Measurements from ENCODE around the gene DRD4.
"Not testable (repeated sequence)": the region's sequence is repeated elsewhere in the genome, so short reads cannot be mapped to it uniquely, and the experiment has no call there.

Gene DRD4

GRCh38 chr11:679271-680207 lies 42.5 kb downstream of the DRD4 start:
- no peak for DNase-seq (ENCODE audit: low spot score)

- DNase-seq (ENCODE audit: low spot score), result no peak
These were observed 43.4 kb downstream of the DRD4 start for GRCh38 chr11:680476-680875.

- DNase-seq (ENCODE audit: low spot score), result no peak
These were observed 43.9 kb downstream of the DRD4 start for GRCh38 chr11:680970-681369.

- DNase-seq (ENCODE audit: low spot score), result no peak
These were observed 49.6 kb downstream of the DRD4 start for GRCh38 chr11:686451-687243.

- DNase-seq (ENCODE audit: low spot score), result no peak
These were observed 50.7 kb downstream of the DRD4 start for GRCh38 chr11:687751-688150.

- DNase-seq (ENCODE audit: low spot score), result no peak
These were observed 51.6 kb downstream of the DRD4 start for GRCh38 chr11:688681-689080.

- no peak for DNase-seq (ENCODE audit: low spot score)
These were observed 52.6 kb downstream of the DRD4 start for GRCh38 chr11:689625-690024.

GRCh38 chr11:690244-690643 lies 53.2 kb downstream of the DRD4 start:
- DNase-seq (ENCODE audit: low spot score), result not testable (repeated sequence)

Measured in pons (tissue), 1 donor.